Activated T-cell treated with anti-CD3 and anti-CD28 coated beads for 24 hours (primary cell): ENCODE results near the gene CAPSL.
"Not testable (repeated sequence)": the region's sequence is repeated elsewhere in the genome, so short reads cannot be mapped to it uniquely, and the experiment has no call there.

Experiments used
- DNase-seq: peaks from one replicate; pipeline ENCODE4 v3.0.0-alpha.2; 2020; ENCODE audit warnings: low read depth

The CAPSL gene

GRCh38 chr5:35938568-35939227 is at the start of gene CAPSL:
CAPSL (minus strand) TSS chr5:35938622; CDS start chr5:35921120, 17,502 bp downstream.
- DNase-seq = no peak

GRCh38 chr5:35987776-35988175 is 49.4 kb upstream of the CAPSL start:
- DNase-seq = no peak

DNA sequence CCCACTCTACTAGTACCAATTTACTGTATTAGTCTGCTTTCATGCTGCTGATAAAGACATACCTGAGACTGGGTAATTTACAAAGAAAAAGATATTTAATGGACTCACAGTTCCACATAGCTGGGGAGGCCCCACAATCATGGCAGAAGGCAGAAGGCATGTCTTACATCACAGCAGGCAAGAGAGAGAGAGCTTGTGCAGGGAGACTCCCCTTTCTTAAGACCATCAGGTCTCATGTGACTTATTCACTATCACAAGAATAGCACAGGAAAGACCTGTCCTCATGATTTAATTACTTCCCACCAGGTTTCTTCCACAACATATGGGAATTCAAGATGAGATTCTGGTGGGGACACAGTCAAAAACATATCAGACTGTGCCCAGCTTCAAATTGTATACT is 41.3 kb upstream of the CAPSL start:
- no peak for DNase-seq

- not testable (repeated sequence) for DNase-seq
Measured at GRCh38 chr5:35976859-35977258, 38.4 kb upstream of the CAPSL start.

GRCh38 chr5:35974570-35974969 is 36.1 kb upstream of the CAPSL start:
- DNase-seq = no peak

DNA sequence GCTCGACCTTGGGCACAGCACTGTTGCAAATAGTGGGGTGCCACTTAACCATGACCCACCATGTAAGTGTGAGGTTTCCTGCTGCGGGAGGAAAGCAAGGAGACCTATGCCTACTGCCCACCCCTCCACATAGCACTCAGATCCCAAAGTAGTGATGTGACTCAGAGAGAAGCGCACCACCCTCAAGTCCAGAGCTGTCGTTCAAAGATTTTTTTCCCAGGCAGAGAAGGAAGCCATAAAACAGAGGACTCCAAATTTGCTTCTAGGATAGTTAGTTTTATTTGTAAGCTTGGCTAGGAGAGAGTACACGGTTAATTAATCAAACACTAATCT is 33.4 kb upstream of the CAPSL start:
- no peak for DNase-seq

DNA sequence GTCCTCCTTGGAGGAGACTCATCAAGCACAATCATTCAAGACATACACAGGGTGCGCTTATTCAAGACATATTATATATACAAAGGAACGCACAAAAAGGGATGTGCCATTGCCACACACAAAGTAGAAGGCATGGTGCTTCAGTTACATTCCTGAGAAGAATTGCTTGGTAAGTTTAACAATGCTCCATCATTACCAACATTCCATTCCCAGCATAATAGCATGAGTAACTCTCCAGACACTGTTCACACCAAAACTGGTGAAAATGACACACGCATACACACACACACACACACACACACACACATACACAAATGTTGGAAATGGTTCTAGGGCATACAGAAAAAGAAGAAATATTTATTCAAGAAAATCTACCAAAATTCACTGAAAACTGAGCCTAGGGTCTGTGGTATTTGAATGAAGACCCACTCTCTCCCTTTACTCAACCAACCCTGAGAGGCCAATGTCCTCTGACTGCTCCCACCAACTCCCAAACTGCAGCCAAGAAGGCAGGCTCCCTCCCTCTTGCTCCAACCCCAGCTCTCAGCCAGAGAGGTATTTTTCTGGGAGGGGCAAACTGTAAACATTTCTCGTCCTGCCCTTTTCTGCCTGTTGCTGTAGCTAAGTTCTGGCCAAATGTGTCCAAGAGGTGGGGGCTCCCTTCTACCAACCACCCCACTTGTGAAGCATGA is 32.9 kb upstream of the CAPSL start:
- no peak for DNase-seq

DNA sequence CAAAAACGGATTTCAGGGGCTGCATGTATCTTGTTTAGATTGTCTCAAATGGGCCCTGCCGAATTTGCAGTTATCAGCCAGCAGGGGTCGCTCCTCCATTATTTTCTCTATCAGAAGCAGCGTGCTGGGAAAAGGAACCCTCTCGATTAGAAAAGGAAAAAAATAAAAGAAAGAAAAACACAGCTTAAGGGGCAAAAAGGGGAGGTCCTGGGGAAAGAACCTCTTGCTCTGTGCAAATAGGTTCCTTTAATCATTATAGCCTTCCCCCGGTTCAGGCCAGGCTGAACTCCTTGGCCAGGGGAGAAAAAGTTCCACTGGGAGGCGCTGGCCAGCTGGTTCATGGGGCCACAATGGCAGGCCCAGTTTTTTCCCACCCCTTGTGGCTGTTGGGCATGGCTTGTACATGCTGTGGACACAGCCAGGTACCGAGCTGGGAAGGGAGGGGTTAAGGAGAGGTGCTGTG is 25.0 kb upstream of the CAPSL start:
- no peak for DNase-seq

- DNase-seq = no peak
Measured at GRCh38 chr5:35960328-35960727, 21.9 kb upstream of the CAPSL start.

DNA sequence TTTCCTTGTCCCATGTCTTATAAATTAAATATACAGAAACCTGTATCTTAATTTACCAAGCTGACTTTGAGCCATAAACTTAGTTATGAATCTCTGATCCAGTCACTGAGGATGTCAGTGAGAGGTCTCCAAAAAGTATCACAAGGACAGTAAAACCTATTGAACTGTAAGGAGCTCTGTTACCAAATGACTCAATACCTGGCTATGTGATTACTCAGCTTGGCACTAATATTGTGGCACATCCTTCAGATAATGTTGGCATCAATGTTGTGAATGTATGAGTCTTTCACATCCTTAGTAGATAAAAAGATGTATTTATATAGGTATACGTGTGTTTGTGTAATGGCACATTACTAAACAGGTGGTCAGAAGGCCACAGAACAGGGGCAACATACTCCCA is 18.0 kb upstream of the CAPSL start:
- no peak for DNase-seq

DNA sequence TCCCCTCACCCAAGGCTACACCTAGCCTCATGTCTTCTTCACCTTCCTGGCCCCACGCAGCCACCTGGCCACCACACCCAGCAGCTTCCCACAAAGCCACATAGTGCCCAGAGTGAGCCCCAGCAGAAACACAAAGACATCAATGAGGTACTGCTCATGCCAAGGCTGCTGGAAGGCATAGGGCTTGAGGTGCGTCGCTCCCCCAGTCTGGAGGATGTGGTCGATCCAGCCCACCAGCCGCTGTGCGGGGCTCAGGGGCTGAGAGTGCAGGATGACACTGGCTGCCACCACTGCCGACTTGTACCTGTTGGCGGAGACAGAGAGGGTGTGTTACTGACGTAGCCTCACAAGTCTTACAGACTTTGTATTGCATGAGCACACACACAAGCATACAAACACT is 15.8 kb upstream of the CAPSL start:
- no peak for DNase-seq

GRCh38 chr5:35947085-35947484 is 8.7 kb upstream of the CAPSL start:
- no peak for DNase-seq

DNA sequence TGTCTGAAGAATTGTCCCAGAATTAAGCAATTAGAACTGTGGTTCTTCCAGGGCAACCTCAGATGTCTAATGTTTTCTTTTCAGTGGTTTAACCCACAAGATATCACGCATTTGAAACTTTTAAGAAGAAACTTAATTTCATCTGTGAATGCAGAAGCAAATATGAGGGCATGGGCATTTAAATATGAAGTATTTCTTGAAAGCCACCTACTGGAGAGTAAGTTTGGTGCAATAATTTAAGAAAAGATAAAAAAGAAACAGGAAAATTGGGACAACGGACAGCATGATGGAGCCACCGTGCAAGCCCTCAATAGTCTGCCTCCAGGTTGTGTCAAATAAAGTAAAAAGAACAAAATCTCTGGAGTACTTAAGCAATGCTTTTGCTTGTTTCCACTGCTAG is 1.2 kb upstream of the CAPSL start:
- no peak for DNase-seq

DNA sequence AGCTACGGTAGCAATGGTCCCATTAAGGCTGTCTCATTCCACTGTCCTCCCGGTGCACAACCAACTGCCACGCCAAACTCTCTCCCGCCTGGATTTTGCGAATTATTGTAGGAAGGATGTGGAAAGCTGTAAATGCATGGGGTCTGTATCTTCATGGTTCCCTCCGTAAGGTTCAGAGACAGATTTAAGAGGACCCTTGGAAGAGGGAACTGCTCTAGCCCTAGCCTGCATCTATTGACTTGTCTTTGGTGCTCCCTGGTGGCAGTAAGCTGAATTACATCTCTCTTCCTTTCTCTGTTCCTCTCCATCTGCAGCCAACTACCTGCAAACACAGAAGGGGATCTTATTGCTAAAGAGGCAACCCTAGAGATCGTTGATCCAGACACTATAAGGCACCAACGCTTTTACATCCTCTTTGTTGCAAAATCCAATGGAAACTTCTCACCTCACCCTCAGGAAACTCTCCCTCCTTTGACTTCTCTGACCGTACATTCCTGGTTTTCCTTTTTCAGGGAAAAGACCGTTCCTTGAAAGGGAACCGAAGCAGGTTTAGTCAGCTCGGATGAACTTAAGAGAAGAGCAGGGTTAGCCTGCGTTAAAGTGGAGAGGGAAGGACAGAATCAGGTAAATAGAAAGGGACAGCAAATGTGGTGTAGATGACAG is 11.9 kb downstream of the CAPSL start:
- DNase-seq = peak; percentile 63

- DNase-seq = peak; percentile 82
Measured at GRCh38 chr5:35924950-35925722, 13.3 kb downstream of the CAPSL start.

DNA sequence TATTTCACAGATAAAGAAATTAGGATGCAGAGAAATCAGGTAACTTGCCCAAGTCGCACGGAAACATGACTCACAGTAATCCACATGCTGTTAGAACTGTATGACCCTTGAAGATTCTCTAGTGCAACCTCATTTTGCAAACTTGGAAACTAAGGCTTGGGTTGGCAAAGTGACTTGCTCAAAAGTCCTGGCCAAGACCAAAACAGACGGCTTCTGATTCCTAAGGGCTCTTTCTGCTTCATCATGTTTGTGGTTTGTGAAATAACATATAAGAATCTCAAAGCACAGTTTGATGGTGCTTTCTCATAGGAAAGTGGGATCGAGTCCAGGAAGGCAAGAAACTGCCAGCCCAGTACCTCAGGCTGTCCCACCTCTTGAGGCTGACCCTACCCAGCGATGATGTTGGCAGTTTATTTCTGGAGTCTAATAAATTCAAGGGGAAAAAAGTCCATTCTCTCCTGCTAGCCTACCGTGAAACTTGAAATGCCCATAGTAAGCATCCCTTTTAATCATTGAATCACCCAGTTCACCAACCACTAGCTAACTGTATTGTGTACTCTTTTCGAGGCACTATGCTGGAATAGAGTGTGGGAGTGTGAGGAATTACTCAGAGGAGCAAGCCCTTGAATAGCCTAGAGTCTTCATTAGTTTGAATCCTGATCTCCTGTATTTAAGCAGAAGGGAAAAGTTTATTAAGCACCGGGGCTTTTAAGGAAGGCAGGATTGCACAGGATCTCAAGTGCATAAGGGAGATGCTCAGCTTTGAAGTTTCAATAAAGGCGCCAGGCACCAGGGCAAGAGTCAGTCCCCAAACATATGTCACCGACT is 14.1 kb downstream of the CAPSL start:
- DNase-seq = no peak

DNA sequence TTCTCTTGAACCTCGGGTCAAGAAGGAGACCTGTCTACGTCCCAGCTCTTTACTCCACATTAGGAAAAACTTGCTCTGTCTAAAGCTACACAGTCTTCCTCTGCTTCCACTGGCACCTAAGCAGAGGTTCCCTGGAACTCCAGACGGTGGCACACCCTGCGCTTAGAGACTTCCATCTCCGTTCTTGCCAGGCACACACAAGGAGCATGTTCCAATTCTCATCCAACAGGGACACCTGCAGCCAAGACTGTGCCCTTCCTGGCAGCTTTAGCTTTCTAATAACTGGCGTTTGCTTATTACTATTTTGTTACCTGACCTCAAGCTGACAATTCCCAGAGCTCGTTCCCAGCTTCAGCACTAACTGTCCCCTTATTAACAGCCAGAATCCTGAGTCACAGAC is 16.0 kb downstream of the CAPSL start:
- DNase-seq = no peak

DNA sequence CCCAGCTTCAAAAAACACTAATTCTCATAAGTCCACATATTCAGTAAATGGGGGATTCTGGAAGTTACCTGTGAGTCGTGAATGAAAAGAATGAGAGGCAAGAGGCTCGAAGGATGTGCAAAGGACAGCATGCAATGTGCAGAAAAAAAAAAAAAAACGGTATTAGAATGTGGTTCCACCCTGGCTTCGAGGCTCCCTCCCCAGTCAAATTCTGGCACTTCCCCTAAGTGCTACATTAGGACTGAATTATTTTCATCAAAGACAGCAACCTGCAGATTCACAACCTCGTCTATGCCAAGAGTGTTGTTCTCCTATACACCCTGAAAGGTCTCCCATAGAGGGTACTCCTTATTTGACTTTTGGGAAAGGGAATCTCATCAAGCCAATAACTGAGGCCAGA is 16.5 kb downstream of the CAPSL start:
- DNase-seq = no peak

DNA sequence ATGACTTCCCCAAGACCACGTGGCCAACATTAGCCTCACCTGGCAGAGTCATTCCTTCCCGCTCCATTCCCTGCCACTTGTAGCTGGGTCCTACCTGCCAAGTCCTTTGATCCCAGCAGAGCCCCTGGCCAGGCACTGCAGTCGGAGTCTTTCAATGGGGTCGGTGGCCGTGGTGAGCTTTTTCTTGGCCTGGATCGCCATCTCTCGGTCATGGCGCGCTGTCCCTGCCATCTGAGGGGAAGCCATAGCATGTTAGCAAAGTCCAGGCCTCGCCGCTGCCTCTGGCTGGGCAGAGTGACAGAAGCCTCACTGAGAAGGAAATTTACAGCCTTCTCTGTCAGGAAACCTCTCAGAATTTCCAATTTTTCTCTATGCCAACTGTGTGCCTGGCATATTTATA is 17.5 kb downstream of the CAPSL start:
- DNase-seq = no peak

- DNase-seq = no peak
Measured at GRCh38 chr5:35919191-35919590, 19.2 kb downstream of the CAPSL start.

GRCh38 chr5:35908814-35909213 is 29.6 kb downstream of the CAPSL start:
- no peak for DNase-seq

DNA sequence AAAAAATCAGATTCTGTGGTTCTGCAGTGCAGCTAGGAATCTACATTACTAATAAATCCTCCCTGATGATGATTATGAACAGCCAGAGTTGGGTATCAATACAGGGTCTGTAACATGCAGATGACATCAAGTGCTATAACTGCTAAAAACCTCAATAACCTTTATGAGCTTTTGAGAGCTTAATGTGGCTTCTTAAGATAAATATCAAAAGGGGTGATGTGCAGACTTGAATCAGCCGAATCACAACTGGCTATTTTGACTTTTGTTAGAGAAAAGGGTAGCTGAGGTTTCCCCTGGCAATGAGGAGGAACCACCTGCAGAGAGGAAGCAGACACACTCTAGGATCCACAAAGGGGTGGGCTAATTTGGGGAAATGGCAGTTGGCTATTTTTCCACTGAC is 30.2 kb downstream of the CAPSL start:
- DNase-seq = no peak
